Fibroblast of the conjunctiva (primary cell): Measurements from ENCODE around the gene TMTC4.
"Not testable (repeated sequence)": the region's sequence is repeated elsewhere in the genome, so short reads cannot be mapped to it uniquely, and the experiment has no call there.

Experiments used
- DNase-seq: peaks from one replicate; pipeline ENCODE4 v3.0.0-alpha.2; 2010; ENCODE audit warnings: low read depth

TMTC4 gene

GRCh38 chr13:100584896-100585295, 89.7 kb downstream of the TMTC4 start:
- DNase-seq, result no peak

DNA sequence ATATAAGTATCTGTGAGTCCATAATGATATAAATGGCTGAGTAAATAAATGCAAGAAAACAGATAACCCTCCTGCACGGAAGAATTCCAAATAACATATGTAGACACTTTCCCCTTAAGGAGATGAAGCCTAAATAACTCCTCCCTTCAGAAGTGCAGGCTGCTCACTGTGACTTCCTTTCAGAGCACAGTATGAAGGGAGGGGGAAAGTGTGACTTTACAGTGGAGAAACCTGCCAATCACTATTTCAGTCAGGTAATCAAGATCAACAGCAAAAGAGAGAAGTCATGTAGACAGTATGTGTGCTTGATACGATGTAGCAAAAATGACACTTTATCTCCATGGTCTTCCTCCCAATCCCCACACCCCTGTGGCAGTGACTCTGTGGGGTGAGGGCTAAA, 93.1 kb downstream of the TMTC4 start:
- no peak for DNase-seq

DNA sequence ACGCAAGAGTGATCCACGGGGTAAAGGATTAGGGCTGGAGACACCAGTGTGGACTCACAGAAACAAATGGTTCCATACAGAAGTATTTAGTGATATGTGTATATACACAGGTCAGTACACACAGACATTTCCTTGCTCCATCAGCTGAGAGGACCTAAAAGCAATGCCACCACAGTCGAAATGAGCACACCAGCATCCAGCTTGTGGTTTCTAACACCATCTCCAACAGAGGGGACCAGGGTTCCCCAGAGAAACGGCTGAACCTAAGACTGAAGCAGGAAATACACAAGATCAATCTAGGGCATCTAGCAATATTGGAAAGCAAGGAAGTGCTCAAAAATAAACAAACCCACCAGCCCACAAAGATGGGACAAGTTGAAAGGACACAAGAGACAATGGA, 93.6 kb downstream of the TMTC4 start:
- no peak for DNase-seq

DNA sequence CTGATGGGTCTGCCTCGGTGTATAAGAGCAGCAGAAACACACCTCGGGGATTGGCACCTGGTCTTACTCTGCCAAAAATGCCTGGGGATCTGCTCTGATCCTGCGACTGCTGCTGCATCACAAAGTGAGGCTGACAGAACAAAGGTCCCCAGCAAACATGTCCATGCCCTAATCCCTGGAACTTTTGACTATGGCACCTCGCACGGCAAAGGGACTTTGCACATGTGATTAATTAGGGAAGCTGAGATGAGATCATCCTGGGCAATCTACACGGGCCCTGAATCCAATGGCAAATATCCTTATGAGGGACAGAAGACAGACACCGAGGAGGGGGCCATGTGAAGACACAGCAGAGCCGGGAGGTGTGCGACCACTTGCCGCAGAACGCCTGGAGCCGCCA, 94.5 kb downstream of the TMTC4 start:
- no peak for DNase-seq

- DNase-seq, result not testable (repeated sequence)
Observed at GRCh38 chr13:100577239-100577638, 97.4 kb downstream of the TMTC4 start.

- DNase-seq, result peak; percentile 72
Observed at GRCh38 chr13:100573121-100573520, 101.5 kb downstream of the TMTC4 start.

GRCh38 chr13:100566543-100566942, 108.1 kb downstream of the TMTC4 start:
- no peak for DNase-seq

DNA sequence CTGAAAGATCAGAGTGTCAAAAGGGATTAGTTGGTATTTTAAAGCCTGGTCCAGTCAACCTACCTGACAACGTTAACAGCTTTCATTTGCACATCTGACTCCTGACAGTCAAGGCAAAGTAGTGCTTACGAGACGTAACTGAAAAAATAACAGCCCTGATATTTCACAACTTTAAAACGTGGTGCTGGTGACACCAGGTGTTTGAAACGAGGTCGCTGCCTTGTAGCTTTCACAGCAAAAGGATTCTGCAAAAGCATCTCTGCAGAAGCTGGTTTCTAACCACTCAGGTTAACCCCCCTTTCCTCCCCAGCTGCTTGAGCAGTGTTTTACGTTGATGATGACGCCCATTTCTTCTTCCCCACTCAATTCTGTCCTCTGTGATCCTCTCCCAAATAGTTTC, 109.3 kb downstream of the TMTC4 start:
- DNase-seq, result no peak

- DNase-seq, result no peak
Observed at GRCh38 chr13:100564444-100565223, 110.0 kb downstream of the TMTC4 start.

DNA sequence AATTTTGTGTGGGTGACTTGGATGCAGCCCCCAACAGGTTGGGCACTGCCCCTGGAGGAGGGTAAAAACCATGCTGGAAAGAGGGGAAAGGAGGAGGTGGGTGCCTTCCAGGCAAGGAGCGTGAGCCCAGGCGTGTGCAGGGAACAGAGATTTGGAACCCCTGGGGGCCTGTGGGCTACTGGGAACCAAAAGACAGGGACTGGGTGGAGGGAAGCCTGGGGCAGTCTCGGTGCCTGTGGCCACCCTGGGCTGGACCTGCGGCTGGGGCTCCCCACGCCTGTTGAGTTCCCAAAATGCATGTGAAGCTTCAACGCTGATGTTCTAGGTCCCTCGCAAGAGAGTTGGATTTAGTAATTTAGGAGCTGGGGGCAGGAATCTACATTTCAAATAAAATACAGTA, 110.8 kb downstream of the TMTC4 start:
- no peak for DNase-seq

- DNase-seq, result no peak
Observed at GRCh38 chr13:100561599-100562204, 112.9 kb downstream of the TMTC4 start.

- no peak for DNase-seq
Observed at GRCh38 chr13:100561158-100561499, 113.5 kb downstream of the TMTC4 start.

GRCh38 chr13:100560498-100561157, 114.0 kb downstream of the TMTC4 start:
- DNase-seq, result no peak

DNA sequence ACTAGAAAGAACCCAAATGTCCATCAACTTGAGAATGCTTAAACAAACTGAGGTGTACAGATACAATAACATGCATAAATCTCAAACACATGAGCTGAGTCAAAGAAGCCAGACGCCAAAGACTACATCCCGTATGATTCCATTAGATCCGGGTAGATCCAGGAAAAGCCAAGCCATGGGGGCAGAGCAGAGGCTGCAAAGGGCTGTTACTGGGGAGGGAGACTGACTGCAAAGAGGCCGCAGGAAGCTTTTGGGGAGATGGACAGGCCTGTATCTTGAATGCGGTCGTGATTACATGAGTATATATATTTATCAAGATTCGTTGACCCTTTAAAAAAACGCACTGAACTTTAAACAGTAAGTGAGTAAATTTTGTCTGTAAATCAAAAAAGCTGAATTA, 114.7 kb downstream of the TMTC4 start:
- no peak for DNase-seq
